Measurements from ENCODE around the gene DUSP11.
"Not testable (repeated sequence)": the region's sequence is repeated elsewhere in the genome, so short reads cannot be mapped to it uniquely, and the experiment has no call there.

Gene DUSP11

DNA sequence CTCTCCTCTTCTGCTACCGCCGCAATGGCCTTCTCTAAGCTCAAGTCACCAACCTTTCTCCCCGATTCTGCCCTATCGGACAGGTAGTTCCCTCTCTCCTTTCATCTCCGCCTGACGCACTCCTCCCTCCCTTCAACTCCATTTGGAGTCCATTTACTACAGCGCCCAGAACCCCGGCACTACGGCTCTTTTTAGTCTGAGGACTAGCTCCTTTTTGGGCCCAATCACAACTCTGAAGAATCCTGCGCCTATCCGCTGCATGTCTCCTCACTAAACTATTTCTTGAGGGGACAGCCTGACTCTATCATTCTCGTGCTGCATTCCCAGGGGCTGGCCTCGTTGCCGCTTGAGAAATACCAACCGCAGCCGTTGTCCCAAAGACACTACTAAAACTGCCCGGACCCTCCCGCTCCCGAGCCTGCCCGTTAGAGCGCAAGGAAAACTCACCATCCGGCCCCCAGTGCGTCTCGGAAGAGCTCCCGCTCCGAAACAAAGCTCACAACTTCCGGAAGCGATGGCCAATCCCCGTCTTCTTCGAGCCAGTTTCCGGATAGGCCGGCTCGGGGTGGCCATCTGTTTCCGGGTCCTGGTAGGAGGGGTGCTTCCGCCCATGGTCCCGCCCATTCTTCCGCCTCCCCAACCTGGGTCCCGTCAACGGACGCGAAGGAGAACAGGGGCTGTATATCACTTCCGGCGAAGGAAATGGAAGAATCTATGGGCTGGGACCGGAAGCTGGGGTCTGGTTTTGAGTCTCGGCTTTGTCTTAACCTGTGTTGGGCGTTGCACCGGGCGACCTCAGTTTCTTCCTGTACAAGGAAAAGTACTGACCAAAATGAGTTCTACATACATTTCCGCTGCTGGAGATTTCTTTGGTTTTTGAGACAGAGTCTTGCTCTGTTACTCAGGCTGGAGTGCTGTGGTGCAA, 42.8 kb downstream of the DUSP11 start, which contains the start of gene TPRKB:
Gene TPRKB, minus strand, starts transcription at position 491 of the 925 bp plus-strand sequence. CDS start 2,776 bp downstream, outside the sequence.
- H3K4me3 ChIP-seq (ENCODE audit: low read depth in 1 of 2, low read length in 1 of 2) = peak within 1 kb of the TSS; percentile 82 to 89
- peaks cover 13 to 15% of the 10 kb centered on the region in 2 experiments for H3K4me1 ChIP-seq (ENCODE audit: control insufficient read depth in 1 of 2, insufficient read depth in 1 of 2, low read depth in 1 of 2, low read length in 1 of 2)
- H3K27me3 ChIP-seq = no peaks in the 10 kb centered on the region
- H3K27ac ChIP-seq = peak within 1 kb of the TSS; percentile 77
- H3K9me3 ChIP-seq = no peaks in the 10 kb centered on the region
- TF ChIP-seq CTCF (IDR thresholded peaks at IDR 0.05) = peak; percentile 29
- peaks cover 27% of the 10 kb centered on the region for H3K36me3 ChIP-seq

- TF ChIP-seq CTCF (IDR thresholded peaks at IDR 0.05) = no peak
- H3K27ac ChIP-seq = peak overlapping the region; percentile 77
Measured at GRCh38 chr2:73736378-73736777, 43.5 kb downstream of the DUSP11 start.

DNA sequence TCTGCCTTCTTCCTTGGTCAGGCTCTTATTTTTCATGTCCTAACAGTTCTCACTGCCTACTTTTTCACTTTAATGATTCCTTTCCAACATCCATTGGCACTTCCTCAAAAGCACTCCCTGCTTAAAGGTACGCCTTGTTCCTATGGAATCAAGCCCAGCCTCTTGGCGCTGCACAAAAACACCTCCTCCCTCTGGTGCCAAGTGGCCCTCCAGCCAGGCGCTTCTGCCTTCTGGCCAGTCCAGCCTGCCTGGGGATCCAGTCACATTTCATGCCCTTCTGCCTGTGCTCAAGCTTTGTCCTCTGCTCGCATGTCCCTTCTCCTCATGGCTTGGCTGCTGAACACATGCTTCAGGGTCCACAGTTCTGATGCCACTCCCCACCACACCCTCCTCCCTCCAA, 49.1 kb downstream of the DUSP11 start:
- no peaks in the 10 kb centered on the region for H3K4me1 ChIP-seq (ENCODE audit: control insufficient read depth in 1 of 2, insufficient read depth in 1 of 2, low read depth in 1 of 2, low read length in 1 of 2)
- H3K27ac ChIP-seq = no peak overlapping the region
- no peak for TF ChIP-seq CTCF (IDR thresholded peaks at IDR 0.05)
- no peaks in the 10 kb centered on the region for H3K9me3 ChIP-seq
- H3K4me3 ChIP-seq (ENCODE audit: low read depth in 1 of 2, low read length in 1 of 2) = no peak overlapping the region
- peaks cover 63% of the 10 kb centered on the region for H3K36me3 ChIP-seq
- H3K27me3 ChIP-seq = no peaks in the 10 kb centered on the region

More at GRCh38 chr2:73736378-73736777, 43.5 kb downstream of the DUSP11 start:
- peak overlapping the region; percentile 82 to 89 for H3K4me3 ChIP-seq (ENCODE audit: low read depth in 1 of 2, low read length in 1 of 2)
- peaks cover 29% of the 10 kb centered on the region for H3K36me3 ChIP-seq
- H3K9me3 ChIP-seq = no peaks in the 10 kb centered on the region
- no peaks in the 10 kb centered on the region for H3K27me3 ChIP-seq
- peaks cover 13 to 15% of the 10 kb centered on the region in 2 experiments for H3K4me1 ChIP-seq (ENCODE audit: control insufficient read depth in 1 of 2, insufficient read depth in 1 of 2, low read depth in 1 of 2, low read length in 1 of 2)

GRCh38 chr2:73728711-73729110, 51.2 kb downstream of the DUSP11 start:
- Histone ChIP-seq H3K4me1 (ENCODE audit: control insufficient read depth in 1 of 2, insufficient read depth in 1 of 2, low read depth in 1 of 2, low read length in 1 of 2) (no peaks in the 10 kb centered on the region), H3K27me3 (no peaks in the 10 kb centered on the region), H3K27ac (no peak overlapping the region), H3K9me3 (no peaks in the 10 kb centered on the region), H3K4me3 (ENCODE audit: low read depth in 1 of 2, low read length in 1 of 2) (no peak overlapping the region), H3K36me3 (peaks cover 58% of the 10 kb centered on the region)
- no peak for TF ChIP-seq CTCF (IDR thresholded peaks at IDR 0.05)

GRCh38 chr2:73728043-73728442, 51.9 kb downstream of the DUSP11 start:
- H3K4me3 ChIP-seq (ENCODE audit: low read depth in 1 of 2, low read length in 1 of 2) = no peak overlapping the region
- no peaks in the 10 kb centered on the region for H3K4me1 ChIP-seq (ENCODE audit: control insufficient read depth in 1 of 2, insufficient read depth in 1 of 2, low read depth in 1 of 2, low read length in 1 of 2)
- no peaks in the 10 kb centered on the region for H3K9me3 ChIP-seq
- no peak overlapping the region for H3K27ac ChIP-seq
- peaks cover 51% of the 10 kb centered on the region for H3K36me3 ChIP-seq
- no peak for TF ChIP-seq CTCF (IDR thresholded peaks at IDR 0.05)
- H3K27me3 ChIP-seq = no peaks in the 10 kb centered on the region

DNA sequence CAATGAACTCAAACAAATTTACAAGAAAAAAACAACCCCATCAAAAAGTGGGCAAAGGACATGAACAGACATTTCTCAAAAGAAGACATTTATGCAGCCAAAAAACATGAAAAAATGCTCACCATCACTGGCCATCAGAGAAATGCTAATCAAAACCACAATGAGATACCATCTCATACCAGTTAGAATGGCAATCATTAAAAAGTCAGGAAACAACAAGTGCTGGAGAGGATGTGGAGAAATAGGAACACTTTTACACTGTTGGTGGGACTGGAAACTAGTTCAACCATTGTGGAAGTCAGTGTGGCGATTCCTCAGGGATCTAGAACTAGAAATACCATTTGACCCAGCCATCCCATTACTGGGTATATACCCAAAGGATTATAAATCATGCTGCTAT, 53.2 kb downstream of the DUSP11 start:
- peaks cover 37% of the 10 kb centered on the region for H3K36me3 ChIP-seq
- not testable (repeated sequence) for H3K4me3 ChIP-seq (ENCODE audit: low read depth in 1 of 2, low read length in 1 of 2); H3K9me3 ChIP-seq; H3K27me3 ChIP-seq; H3K27ac ChIP-seq; H3K4me1 ChIP-seq (ENCODE audit: control insufficient read depth in 1 of 2, insufficient read depth in 1 of 2, low read depth in 1 of 2, low read length in 1 of 2)

Data from neutrophil (primary cell).